Lower leg skin (tissue), 4 donors: ENCODE results near the gene MYMX. TPM values are rescaled to one million over a fixed set of nuclear protein-coding genes. Genes with fewer than 3 reads are reported as not detected.
"Not testable (repeated sequence)": the region's sequence is repeated elsewhere in the genome, so short reads cannot be mapped to it uniquely, and the experiment has no call there.

ENCODE experiments used
- DNase-seq, 2 donors: peaks; one replicate each; pipeline ENCODE4 v3.0.0-alpha.2; 2019; ENCODE audit warnings: low spot score in 2 of 2
- H3K4me3 ChIP-seq: fragments of 200-600 bp; sonication (generic); 2 replicates; pipeline ENCODE4 v1.5.1; 2017; ENCODE audit warnings: mild to moderate bottlenecking, low read depth; ENCODE audit not compliant: poor library complexity, severe bottlenecking
- POLR2A ChIP-seq, 2 donors: fragments of 450-650 bp; IDR thresholded peaks; one replicate each; pipeline ENCODE4 v1.6.1; 2016 to 2017; ENCODE audit warnings: antibody characterized with exemption in 2 of 2, mild to moderate bottlenecking in 1 of 2, moderate library complexity in 1 of 2
- WGBS, 2 donors: methylation state at CpG; one replicate each; pipeline ENCODE4 v1.1.5; 2018; 5-methylcytosine and 5-hydroxymethylcytosine counted together
- intact Hi-C: fragments of 100-400 bp; cut with DNase I; formaldehyde crosslinking; loops from one replicate; pipeline ENCODE4 v1.15.0; 2023; ENCODE audit warnings: low total_unique reads
- total RNA-seq, 4 donors: library from RNA; depleted of rRNA; stranded (reverse); fragments of >200 nt; gene quantifications; one replicate each; pipeline ENCODE4 v1.1.0, GENCODE V29; 2016
- TF ChIP-seq, protein P1 (sequence below), 3 donors: fragments of 450-650 bp; IDR thresholded peaks; one replicate each; pipeline ENCODE4 v1.5.1; 2016; ENCODE audit warnings: antibody characterized with exemption in 3 of 3, mild to moderate bottlenecking in 3 of 3, moderate library complexity in 2 of 3

MYMX gene
- total RNA-seq, 4 donors from 2014 or later = 0.69 TPM; not detected in 3

DNA sequence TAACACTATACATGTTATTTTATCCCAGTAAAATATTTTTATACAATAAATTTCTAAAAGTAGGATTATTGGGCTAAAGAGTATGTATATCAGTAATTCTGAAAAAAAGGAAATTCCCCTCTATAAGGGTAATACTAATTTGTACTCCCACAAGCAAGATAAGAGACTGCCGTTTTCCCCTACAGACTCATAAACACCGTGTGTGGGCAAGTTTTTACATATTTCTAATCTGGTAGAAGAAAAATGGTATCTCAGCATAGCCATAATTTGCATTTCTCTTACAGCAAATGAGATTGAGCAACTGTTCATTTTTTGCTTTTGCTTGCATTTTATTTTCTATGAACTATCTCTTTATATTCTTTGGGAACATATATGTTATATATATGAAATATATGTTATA lies 26.0 kb upstream of the MYMX start:
- no peak for TF ChIP-seq POLR2A (IDR thresholded peaks at IDR 0.05)
- TF ChIP-seq, protein P1, sequence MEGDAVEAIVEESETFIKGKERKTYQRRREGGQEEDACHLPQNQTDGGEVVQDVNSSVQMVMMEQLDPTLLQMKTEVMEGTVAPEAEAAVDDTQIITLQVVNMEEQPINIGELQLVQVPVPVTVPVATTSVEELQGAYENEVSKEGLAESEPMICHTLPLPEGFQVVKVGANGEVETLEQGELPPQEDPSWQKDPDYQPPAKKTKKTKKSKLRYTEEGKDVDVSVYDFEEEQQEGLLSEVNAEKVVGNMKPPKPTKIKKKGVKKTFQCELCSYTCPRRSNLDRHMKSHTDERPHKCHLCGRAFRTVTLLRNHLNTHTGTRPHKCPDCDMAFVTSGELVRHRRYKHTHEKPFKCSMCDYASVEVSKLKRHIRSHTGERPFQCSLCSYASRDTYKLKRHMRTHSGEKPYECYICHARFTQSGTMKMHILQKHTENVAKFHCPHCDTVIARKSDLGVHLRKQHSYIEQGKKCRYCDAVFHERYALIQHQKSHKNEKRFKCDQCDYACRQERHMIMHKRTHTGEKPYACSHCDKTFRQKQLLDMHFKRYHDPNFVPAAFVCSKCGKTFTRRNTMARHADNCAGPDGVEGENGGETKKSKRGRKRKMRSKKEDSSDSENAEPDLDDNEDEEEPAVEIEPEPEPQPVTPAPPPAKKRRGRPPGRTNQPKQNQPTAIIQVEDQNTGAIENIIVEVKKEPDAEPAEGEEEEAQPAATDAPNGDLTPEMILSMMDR (IDR thresholded peaks at IDR 0.05) = no peak
- WGBS, 2 donors = 23 to 28% methylated on average over 2 of the region's 2 CpGs
- intact Hi-C loops = no loop called here
- H3K4me3 ChIP-seq = no peak overlapping the region
- DNase-seq = no peak

GRCh38 chr6:44192428-44193041 lies 24.2 kb upstream of the MYMX start:
- TF ChIP-seq, protein P1 (IDR thresholded peaks at IDR 0.05) = no peak
- TF ChIP-seq POLR2A (IDR thresholded peaks at IDR 0.05) = no peak
- no peak overlapping the region for H3K4me3 ChIP-seq
- DNase-seq = no peak
- 58 to 70% methylated on average over 10 of the region's 10 CpGs for WGBS, 2 donors
- intact Hi-C loops = no loop called here

GRCh38 chr6:44193307-44193910 lies 23.3 kb upstream of the MYMX start:
- DNase-seq = no peak
- no peak overlapping the region for H3K4me3 ChIP-seq
- WGBS, 2 donors = 85 to 89% methylated on average over 8 of the region's 8 CpGs
- no peak for TF ChIP-seq POLR2A (IDR thresholded peaks at IDR 0.05)
- TF ChIP-seq, protein P1 (IDR thresholded peaks at IDR 0.05) = no peak
- intact Hi-C loops = no loop called here

DNA sequence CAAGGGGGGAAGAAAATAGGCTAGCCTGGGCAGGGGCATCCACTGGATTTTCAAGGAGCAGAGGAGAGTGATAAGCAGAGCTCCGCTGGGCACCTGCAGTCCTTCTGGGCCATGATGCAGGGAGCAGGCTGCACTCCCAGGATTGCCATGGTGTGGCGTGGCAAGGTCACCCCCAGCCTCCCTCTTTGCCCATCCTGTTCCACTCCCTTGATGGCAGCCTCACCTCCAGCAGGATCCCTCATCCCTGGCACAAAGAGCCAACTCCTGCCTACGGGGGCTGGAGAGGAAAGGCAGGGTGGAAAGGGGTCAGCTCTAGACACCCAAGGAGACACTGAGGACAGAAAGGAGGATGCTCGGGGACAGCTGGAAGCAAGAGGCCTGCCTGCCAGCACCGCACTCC lies 22.4 kb upstream of the MYMX start:
- 80 to 87% methylated on average over 5 of the region's 5 CpGs for WGBS, 2 donors
- TF ChIP-seq POLR2A (IDR thresholded peaks at IDR 0.05) = no peak
- TF ChIP-seq, protein P1 (IDR thresholded peaks at IDR 0.05) = no peak
- DNase-seq = no peak
- no peak overlapping the region for H3K4me3 ChIP-seq
- intact Hi-C loops = no loop called here

DNA sequence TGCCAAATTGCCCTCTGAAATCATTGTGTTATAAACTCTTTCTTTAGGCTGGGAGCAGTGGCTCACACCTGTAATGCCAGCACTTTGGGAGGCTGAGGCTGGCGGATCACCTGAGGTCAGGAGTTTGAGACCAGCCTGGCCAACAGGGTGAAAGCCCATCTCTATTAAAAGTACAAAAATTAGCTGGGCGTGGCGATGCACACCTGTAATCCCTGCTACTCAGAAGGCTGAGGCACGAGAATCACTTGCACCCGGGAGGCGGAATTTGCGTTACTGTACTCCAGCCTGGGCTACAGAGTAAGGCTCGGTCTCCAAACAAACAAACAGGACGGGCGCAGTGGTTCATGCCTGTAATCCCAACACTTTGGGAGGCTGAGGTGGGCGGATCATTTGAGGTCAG lies 20.4 kb upstream of the MYMX start:
- DNase-seq, intact Hi-C loops, H3K4me3 ChIP-seq: not testable (repeated sequence)
- WGBS, 2 donors = 94% methylated on average over 11 of the region's 11 CpGs

- DNase-seq = no peak
- intact Hi-C loops = no loop called here
- WGBS, 2 donors = 51 to 58% methylated on average over 3 of the region's 3 CpGs
- no peak overlapping the region for H3K4me3 ChIP-seq
- TF ChIP-seq, protein P1 (IDR thresholded peaks at IDR 0.05) = no peak
- no peak for TF ChIP-seq POLR2A (IDR thresholded peaks at IDR 0.05)
Measured at GRCh38 chr6:44198684-44199083, 18.0 kb upstream of the MYMX start.
